CD1c-positive myeloid dendritic cell (primary cell): ENCODE measurements around the gene ATP13A3.

Source experiments
- DNase-seq: peaks from one replicate; pipeline ENCODE4 v3.0.0-alpha.2; 2016; ENCODE audit errors: extremely low spot score

The ATP13A3 gene

DNA sequence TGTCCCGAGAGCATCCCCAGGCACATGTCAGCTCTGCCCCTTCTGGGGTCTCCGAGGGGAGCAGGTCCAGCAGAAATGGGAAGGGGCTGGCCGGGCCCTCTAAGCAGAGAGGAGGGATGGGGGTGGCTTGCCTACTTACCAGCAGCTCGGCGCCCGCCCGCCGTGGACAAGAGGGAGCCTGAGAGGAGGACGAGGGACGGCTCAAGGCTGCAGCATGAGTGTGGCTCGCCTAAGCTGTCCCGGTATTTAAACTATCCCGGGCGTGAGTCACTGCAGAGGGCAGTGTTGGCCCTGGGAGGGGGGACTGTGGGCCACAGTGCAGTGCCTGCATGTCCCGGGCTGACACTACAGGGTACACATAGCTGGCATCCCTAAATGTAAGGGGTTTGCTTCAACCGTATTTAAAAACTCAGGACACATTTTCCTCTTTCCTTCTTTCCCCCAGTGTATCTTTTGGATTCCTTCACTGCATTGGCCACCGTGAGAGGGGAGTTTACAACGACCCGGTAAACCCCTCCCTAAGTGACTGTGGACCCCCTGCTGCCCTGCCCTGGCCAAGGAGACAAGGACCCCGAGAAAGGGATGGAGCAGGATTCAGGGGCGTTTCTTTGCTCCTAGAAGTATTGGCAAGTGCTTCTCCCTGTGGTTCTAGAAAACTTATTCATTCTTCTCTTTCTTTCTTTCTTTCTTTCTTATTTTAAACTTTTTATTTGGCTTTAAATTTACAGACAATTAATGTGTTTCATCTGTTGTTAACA, 117.1 kb downstream of the ATP13A3 start, which contains the start of gene LRRC15:
TSS of gene LRRC15 (minus strand) at position 222 of the 758 bp plus-strand sequence. CDS start 8,700 bp downstream, outside the sequence.
- no peak for DNase-seq

DNA sequence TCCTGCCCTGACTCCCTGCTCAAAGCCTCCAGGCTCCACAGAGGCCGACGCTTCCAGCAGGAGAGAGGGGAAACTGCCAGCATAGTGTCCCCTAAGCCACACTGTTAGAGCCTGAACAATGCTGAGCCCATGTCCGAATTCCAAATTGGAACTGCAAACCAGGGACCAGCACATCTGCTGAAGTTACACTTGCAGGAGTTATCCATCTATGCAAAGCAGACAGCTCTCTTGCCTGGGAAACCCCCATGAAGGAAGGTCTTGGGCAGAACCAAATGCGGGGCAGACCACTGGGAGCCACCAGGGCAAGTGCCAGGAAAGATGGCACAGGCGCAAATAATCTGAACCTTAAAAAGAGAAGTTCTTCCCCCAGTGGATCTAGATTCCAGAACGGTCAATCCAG, 117.9 kb downstream of the ATP13A3 start:
- DNase-seq, result no peak

DNA sequence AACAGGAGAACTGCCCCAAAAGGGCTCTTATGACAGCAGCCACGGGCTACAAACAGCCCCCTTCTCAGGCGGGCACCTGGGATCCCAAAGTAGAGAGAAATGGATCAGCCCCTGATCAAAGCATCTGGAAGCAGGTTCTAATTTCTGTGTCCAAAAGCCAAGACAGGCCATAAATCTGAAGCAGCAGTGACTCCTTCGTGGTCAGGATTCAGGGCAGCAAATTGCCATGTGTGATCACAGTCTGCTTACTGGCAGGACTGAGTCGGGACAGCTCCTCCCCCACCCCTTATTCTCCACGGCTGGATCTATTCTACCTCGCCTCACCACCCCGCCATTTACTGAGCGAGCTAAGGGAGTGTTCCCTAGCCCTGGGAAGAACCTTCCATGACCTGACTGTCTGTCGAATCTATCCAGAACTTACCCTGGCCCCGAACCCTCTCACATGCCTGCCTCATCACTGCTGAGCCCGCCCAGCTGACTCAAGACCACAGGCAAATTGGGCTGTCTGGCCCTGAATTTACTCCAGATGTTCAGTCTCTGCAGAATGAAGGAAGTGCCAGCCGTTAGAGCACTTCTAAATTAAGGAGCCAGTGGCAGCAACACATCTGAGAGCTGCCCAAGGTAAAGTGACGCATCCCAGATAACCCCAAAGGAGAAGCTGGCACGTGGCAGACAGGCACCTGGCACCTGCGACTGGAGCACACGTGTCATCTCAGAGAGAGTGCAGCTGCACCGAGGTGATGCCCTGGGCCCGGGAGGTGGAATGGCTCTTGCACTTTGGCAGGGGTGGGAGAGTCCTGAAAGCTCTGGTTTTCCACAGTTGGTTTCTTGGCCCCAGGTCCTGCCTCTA, 118.6 kb downstream of the ATP13A3 start:
- no peak for DNase-seq

DNA sequence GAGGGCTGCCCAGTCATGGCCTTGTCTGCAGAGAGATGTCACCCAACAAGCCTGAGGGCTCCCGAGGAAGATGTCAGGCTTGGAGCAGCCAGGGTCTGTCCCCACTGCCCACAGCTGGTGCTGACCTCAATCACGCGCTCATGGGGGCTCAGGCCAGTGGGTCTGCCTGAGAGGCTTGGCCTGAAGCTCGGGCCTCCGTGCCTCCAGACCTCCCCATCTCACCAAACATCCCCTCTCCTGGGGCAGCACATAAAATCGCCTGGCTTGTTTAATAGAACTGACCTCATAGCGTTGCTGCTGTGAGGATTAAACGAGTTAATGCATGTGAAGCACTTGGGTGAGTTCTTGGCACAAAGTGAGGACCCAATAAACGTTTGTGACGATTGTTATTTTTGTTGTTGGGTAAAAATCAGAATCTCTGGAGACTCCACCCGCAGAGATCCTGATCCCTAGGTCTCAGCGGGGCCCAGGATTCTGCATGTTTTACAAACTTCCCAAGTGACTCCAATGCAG, 120.8 kb downstream of the ATP13A3 start:
- DNase-seq, result no peak

DNA sequence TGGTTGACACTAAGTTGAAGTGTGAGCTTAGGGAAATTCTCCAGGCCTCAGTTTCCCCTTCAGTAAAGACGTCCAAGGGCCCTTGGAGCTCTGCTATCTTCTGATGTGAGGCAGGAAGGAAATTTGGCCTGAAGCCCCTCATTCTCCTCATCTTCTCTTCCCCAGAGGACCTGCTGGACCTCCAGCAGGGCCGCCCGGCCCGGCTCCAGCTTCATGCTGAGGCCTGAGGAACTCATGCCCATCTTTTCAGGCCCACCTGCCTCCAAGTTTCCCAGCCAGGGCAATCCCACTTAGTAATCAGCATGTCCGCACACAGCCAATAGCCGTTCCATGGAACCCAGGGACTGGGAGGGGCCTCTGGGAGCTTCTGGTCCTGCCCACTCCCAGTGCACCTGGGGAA, 121.3 kb downstream of the ATP13A3 start:
- no peak for DNase-seq

DNA sequence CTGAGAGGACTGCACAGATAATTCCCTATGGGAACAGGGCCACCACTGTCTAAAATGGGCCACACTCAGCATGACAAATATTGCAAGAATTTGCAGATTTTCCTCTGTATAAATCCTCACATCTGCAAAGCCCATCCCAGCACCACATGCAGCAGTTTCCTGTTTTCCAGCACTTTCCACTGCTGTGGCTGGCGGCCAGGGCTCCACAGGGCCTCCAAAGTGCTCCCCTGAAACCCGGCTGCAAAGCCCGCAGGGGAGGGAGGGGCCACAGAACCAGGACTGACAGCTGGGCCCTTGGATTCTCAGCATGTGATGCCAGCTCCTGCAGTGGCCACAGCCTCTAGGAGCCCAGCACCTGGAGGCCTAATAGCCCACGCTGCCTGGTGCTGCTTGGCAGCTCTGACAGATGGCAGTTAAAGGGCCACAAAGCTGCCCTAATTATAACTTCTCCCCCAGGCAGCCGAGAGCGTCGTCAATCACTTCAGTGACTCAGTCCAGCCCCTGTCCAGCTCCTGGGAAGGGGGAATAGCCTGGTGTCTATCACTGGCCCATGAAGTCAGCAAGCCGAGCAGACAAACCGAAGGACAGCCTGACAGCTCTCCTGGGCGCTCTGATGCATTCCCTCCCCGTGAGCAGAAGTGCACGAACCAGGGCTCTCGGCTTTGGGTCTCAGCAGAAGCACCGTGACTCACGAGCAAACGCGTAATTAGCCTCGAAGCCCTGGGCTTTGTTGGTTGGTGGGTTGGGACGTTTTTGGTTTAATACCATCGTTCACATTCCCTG, 122.0 kb downstream of the ATP13A3 start:
- DNase-seq, result no peak

DNA sequence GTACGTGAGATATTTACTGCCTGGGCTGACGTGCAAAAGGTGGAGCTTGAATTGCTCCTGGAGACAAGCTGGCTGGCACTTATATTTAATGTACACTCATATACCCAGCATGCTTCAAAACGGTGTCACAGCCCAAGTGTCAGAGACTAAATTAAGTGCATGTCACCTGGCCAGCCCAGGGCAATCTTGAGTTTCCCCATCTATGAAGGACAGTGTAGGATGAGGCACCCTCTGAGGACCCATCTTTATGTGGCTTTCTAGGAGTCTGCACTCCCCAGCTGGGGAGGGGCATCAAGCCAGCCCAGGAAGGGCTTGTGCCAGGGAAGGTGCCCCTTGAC, 122.5 kb downstream of the ATP13A3 start:
- DNase-seq, result no peak

DNA sequence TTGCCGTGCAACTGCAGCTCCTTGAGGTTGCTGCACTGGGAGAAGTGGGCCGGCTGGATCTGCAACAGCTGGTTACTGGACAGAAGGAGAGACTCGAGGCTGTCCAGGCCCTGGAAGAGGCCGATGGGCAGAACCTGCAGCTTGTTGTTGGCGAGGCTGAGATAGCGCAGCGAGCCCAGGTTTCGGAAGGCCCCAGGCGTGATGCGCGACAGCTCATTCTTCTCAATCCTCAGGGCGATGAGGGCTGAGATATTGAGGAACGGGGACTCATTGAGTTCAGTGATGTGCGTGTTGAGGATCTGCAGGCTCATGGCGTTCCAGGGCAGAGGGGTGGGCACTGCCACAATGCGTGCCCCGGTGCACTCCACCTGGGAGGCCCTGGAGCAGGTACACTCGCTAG, 126.2 kb downstream of the ATP13A3 start:
- no peak for DNase-seq

DNA sequence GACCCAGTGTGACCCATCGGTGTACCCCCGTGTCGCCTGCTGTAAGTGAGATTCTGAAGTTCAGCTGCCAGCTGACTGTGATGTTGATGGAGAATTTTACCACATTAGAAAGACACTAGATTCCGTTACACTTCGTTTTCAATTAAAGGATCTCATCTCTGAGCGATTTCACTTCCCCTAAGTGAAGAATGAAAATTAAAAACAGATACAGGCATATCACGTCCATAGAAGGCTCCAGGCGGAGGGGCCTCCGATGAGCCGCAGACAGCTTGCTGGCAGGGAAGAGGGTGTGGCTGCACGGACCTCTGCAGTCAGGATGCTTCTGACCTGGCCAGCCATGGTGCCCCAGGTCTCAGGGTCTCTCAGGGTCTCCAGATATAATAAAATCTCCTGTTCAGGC, 129.1 kb downstream of the ATP13A3 start:
- no peak for DNase-seq

DNA sequence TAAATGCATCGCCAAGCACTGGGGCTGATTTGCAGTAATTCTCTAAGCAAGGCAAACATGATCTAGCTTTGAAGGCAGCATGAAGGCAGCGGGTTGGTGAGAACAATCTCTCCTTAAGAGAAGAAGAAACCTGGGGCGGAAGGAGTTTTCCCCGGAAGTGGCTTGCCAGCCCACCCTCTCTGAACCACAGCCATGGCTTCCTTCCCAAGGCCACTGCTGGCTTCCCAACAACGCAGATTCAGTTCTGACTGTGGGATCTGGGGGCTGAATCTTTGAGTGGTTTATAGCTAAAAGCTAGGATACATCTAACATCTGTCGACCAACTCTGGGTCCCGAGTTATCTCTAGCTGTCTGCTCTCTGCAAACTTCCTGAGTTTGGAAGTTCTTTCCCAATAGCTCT, 131.4 kb downstream of the ATP13A3 start:
- DNase-seq, result no peak

DNA sequence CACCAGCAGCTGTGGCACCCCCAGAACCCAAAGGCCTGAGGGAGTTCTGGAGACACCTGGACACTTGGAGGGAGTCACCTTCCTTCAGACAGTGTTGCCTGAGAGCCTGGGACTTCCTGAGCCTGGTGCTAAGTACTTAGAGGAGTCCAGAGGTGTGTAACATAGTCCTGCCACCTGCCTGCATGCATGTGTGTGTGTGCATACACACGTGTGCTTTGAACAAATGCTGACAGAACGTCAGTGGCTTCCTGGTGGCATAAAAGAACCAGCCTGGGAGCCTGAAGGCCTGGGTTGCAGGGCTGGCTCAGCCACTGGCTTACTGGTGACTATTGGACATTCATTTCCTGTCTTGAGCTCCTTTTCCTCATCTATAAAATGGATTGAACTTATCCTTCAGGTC, 132.5 kb downstream of the ATP13A3 start:
- no peak for DNase-seq
